ENCODE data around the gene DNAH14. TPM values are rescaled to one million over a fixed set of nuclear protein-coding genes. Genes with fewer than 3 reads are reported as not detected.

Gene DNAH14
- total and polyA plus RNA-seq, 2 of the 4 experiments (the other 2 are of a cell fraction) = 2.7 to 3.6 TPM

- Histone ChIP-seq H3K4me1 (ENCODE audit: control insufficient read depth, insufficient read depth, low read length) (no peaks in the 10 kb centered on the region), H3K4ac (ENCODE audit: low read depth, low read length) (no peak overlapping the region), H3K79me1 (ENCODE audit: low read depth in 1 of 2, low read length in 2 of 2) (no peaks in the 10 kb centered on the region), H3K27ac (ENCODE audit: insufficient read depth, low read length) (no peak overlapping the region), H3K4me3 (ENCODE audit: insufficient read depth, low read depth, low read length) (no peak overlapping the region), H2BK5ac (ENCODE audit: low read depth, low read length, poor library complexity, severe bottlenecking) (no peak overlapping the region), H2AK5ac (ENCODE audit: low read depth, low read length) (no peak overlapping the region), H2BK20ac (ENCODE audit: low read depth, low read length) (no peak overlapping the region), H4K20me1 (ENCODE audit: insufficient read depth, low read length) (no peaks in the 10 kb centered on the region), H3K4me2 (ENCODE audit: low read depth, low read length) (no peak overlapping the region), H2BK15ac (ENCODE audit: low read depth, low read length) (no peak overlapping the region), H3K9me1 (ENCODE audit: insufficient read depth, low read length) (no peaks in the 10 kb centered on the region), H4K5ac (ENCODE audit: low read depth, low read length) (no peak overlapping the region), H2AFZ (replicated peaks; ENCODE audit: low read length, poor library complexity) (no peak overlapping the region), H4K8ac (ENCODE audit: low read depth in 2 of 2, low read length in 2 of 2) (no peak overlapping the region), H4K91ac (ENCODE audit: insufficient read depth, low read depth, low read length) (no peak overlapping the region), H3K9me3 (ENCODE audit: control insufficient read depth, insufficient read depth, low read length) (no peaks in the 10 kb centered on the region), H3K18ac (ENCODE audit: low read depth, low read length) (no peak overlapping the region), H3K27me3 (ENCODE audit: control insufficient read depth, insufficient read depth, low read length) (0 out of 2 replicates have a peak, but pooled peaks cover 1% of the 10 kb centered on the region), H3K9ac (ENCODE audit: low read depth, low read length) (no peak overlapping the region), H3K23ac (ENCODE audit: low read depth, low read length) (no peak overlapping the region), H3K36me3 (ENCODE audit: control insufficient read depth, insufficient read depth, low read length) (no peaks in the 10 kb centered on the region), H3K56ac (ENCODE audit: extremely low read depth, insufficient read depth, low read length) (no peak overlapping the region), H3K14ac (replicated peaks; ENCODE audit: low read depth, low read length) (no peak overlapping the region), H2BK120ac (ENCODE audit: low read depth, low read length) (no peak overlapping the region), H2AK9ac (replicated peaks; ENCODE audit: low read depth, low read length, poor library complexity) (no peak overlapping the region)
- dilution Hi-C loops (cut with HindIII; ENCODE audit: low sequenced_read_pairs, unreplicated experiment) (no loop called here), intact Hi-C loops (cut with micrococcal nuclease) (no loop called here), in situ Hi-C loops (cut with MboI; ENCODE audit: low sequenced_read_pairs) (no loop called here)
- no peak for ATAC-seq (ENCODE audit: low read depth)
- TF ChIP-seq MAFK (IDR thresholded peaks at IDR 0.05; ENCODE audit: low read depth, low read length) (no peak), FOS (IDR thresholded peaks at IDR 0.05; ENCODE audit: low read depth, low read length) (no peak), USF2 (IDR thresholded peaks at IDR 0.05; ENCODE audit: low read depth, low read length) (no peak), RAD21 (IDR thresholded peaks at IDR 0.05; ENCODE audit: low read length) (no peak), RFX5 (IDR thresholded peaks at IDR 0.05; ENCODE audit: low read depth, low read length) (no peak), SMC3 (IDR thresholded peaks at IDR 0.05; ENCODE audit: low read depth, low read length) (no peak), NFE2L2 (IDR thresholded peaks at IDR 0.05; ENCODE audit: low read depth, low read length) (no peak), ELK1 (IDR thresholded peaks at IDR 0.05; ENCODE audit: borderline replicate concordance, low read depth, low read length) (no peak), RCOR1 (IDR thresholded peaks at IDR 0.05; ENCODE audit: insufficient replicate concordance, low read length) (no peak), MAZ (IDR thresholded peaks at IDR 0.05; ENCODE audit: borderline replicate concordance, low read depth, low read length) (no peak), CEBPB (IDR thresholded peaks at IDR 0.05; ENCODE audit: low read depth, low read length) (no peak), CHD1 (IDR thresholded peaks at IDR 0.05; ENCODE audit: low read depth, low read length) (no peak), MXI1 (IDR thresholded peaks at IDR 0.05; ENCODE audit: borderline replicate concordance, low read depth, low read length) (no peak), POLR2A (IDR thresholded peaks at IDR 0.05; ENCODE audit: low read depth, low read length) (no peak), BHLHE40 (IDR thresholded peaks at IDR 0.05; ENCODE audit: low read depth, low read length) (no peak), CTCF (conservative IDR thresholded peaks at IDR 0.05; ENCODE audit: low read depth, low read length) (no peak)
- no TSS peak for BruUV-seq (replicated peaks)
- WGBS, 2 experiments (ENCODE audit: extremely low coverage in 2 of 2, insufficient read length in 1 of 2) = no CpG with 5 or more reads among the region's 3 CpGs
- DNase-seq = no peak
- CTCF ChIA-PET = no interaction called here
- POLR2A ChIA-PET (ENCODE audit: unreplicated experiment) = no interaction called here
Measured at GRCh38 chr1:225354906-225355305, 425.4 kb downstream of the DNAH14 start.

All from IMR-90 (cell line).